ENCODE results near the gene LSG1. TPM values are rescaled to one million over a fixed set of nuclear protein-coding genes. Genes with fewer than 3 reads are reported as not detected.

LSG1 gene
- total RNA-seq, 1 experiment from 2014 or later, result 81.3 TPM

GRCh38 chr3:194658477-194659242 lies 13.3 kb downstream of the LSG1 start:
- DNase-seq (ENCODE audit: low spot score), result no peak
- POLR2A ChIA-PET (ENCODE audit: low non-redundant PET), result no interaction called here
- H3K9me3 ChIP-seq (ENCODE audit: low read depth, low read length, poor library complexity, severe bottlenecking), result no peaks in the 10 kb centered on the region
- H3K4me1 ChIP-seq (ENCODE audit: insufficient read depth, low read length, poor library complexity, severe bottlenecking), result no peaks in the 10 kb centered on the region
- H3K36me3 ChIP-seq (ENCODE audit: insufficient read depth, low read length, poor library complexity, severe bottlenecking), result peaks cover 32% of the 10 kb centered on the region
- CTCF ChIA-PET, result no interaction called here
- H3K27ac ChIP-seq (ENCODE audit: low read depth, low read length, poor library complexity, severe bottlenecking), result no peak overlapping the region
- no peaks in the 10 kb centered on the region for H3K27me3 ChIP-seq (replicated peaks; ENCODE audit: insufficient read depth, low read depth, low read length, poor library complexity)
- TF ChIP-seq EZH2 (IDR thresholded peaks at IDR 0.05; ENCODE audit: borderline replicate concordance, low read depth, low read length, poor library complexity, severe bottlenecking), result no peak
- no peak overlapping the region for H3K4me3 ChIP-seq (ENCODE audit: low read depth, low read length, poor library complexity, severe bottlenecking)
- BruUV-seq (replicated peaks), result no TSS peak
- intact Hi-C loops (cut with micrococcal nuclease; ENCODE audit: unreplicated experiment), result no loop called here

- H3K36me3 ChIP-seq (ENCODE audit: insufficient read depth, low read length, poor library complexity, severe bottlenecking), result peaks cover 40% of the 10 kb centered on the region
- no peak overlapping the region for H3K4me3 ChIP-seq (ENCODE audit: low read depth, low read length, poor library complexity, severe bottlenecking)
- H3K9me3 ChIP-seq (ENCODE audit: low read depth, low read length, poor library complexity, severe bottlenecking), result no peaks in the 10 kb centered on the region
- intact Hi-C loops (cut with micrococcal nuclease; ENCODE audit: unreplicated experiment), result no loop called here
- POLR2A ChIA-PET (ENCODE audit: low non-redundant PET), result no interaction called here
- H3K27me3 ChIP-seq (replicated peaks; ENCODE audit: insufficient read depth, low read depth, low read length, poor library complexity), result no peaks in the 10 kb centered on the region
- no peak for DNase-seq (ENCODE audit: low spot score)
- H3K4me1 ChIP-seq (ENCODE audit: insufficient read depth, low read length, poor library complexity, severe bottlenecking), result no peaks in the 10 kb centered on the region
- TF ChIP-seq CTCF (conservative IDR thresholded peaks at IDR 0.05; ENCODE audit: low read depth, low read length), result no peak
- no peak for TF ChIP-seq EZH2 (IDR thresholded peaks at IDR 0.05; ENCODE audit: borderline replicate concordance, low read depth, low read length, poor library complexity, severe bottlenecking)
- CTCF ChIA-PET, result no interaction called here
- no peak overlapping the region for H3K27ac ChIP-seq (ENCODE audit: low read depth, low read length, poor library complexity, severe bottlenecking)
- BruUV-seq (replicated peaks), result no TSS peak
These were observed 14.6 kb downstream of the LSG1 start for GRCh38 chr3:194657439-194657838.

GRCh38 chr3:194654443-194654842 lies 17.5 kb downstream of the LSG1 start:
- TF ChIP-seq EZH2 (IDR thresholded peaks at IDR 0.05; ENCODE audit: borderline replicate concordance, low read depth, low read length, poor library complexity, severe bottlenecking) (no peak), CTCF (conservative IDR thresholded peaks at IDR 0.05; ENCODE audit: low read depth, low read length) (no peak)
- no TSS peak for BruUV-seq (replicated peaks)
- Histone ChIP-seq H3K27me3 (replicated peaks; ENCODE audit: insufficient read depth, low read depth, low read length, poor library complexity) (no peaks in the 10 kb centered on the region), H3K4me1 (ENCODE audit: insufficient read depth, low read length, poor library complexity, severe bottlenecking) (no peaks in the 10 kb centered on the region), H3K36me3 (ENCODE audit: insufficient read depth, low read length, poor library complexity, severe bottlenecking) (peaks cover 49% of the 10 kb centered on the region), H3K9me3 (ENCODE audit: low read depth, low read length, poor library complexity, severe bottlenecking) (no peaks in the 10 kb centered on the region), H3K4me3 (ENCODE audit: low read depth, low read length, poor library complexity, severe bottlenecking) (no peak overlapping the region), H3K27ac (ENCODE audit: low read depth, low read length, poor library complexity, severe bottlenecking) (no peak overlapping the region)
- intact Hi-C loops (cut with micrococcal nuclease; ENCODE audit: unreplicated experiment), result no loop called here
- CTCF ChIA-PET, result no interaction called here
- DNase-seq (ENCODE audit: low spot score), result no peak
- POLR2A ChIA-PET (ENCODE audit: low non-redundant PET), result no interaction called here

GRCh38 chr3:194647747-194648146 lies 24.2 kb downstream of the LSG1 start:
- DNase-seq (ENCODE audit: low spot score), result no peak
- BruUV-seq (replicated peaks), result no TSS peak
- Histone ChIP-seq H3K9me3 (ENCODE audit: low read depth, low read length, poor library complexity, severe bottlenecking) (no peaks in the 10 kb centered on the region), H3K4me1 (ENCODE audit: insufficient read depth, low read length, poor library complexity, severe bottlenecking) (no peaks in the 10 kb centered on the region), H3K4me3 (ENCODE audit: low read depth, low read length, poor library complexity, severe bottlenecking) (no peak overlapping the region), H3K36me3 (ENCODE audit: insufficient read depth, low read length, poor library complexity, severe bottlenecking) (peaks cover 70% of the 10 kb centered on the region), H3K27me3 (replicated peaks; ENCODE audit: insufficient read depth, low read depth, low read length, poor library complexity) (no peaks in the 10 kb centered on the region), H3K27ac (ENCODE audit: low read depth, low read length, poor library complexity, severe bottlenecking) (no peak overlapping the region)
- POLR2A ChIA-PET (ENCODE audit: low non-redundant PET), result no interaction called here
- CTCF ChIA-PET, result no interaction called here
- intact Hi-C loops (cut with micrococcal nuclease; ENCODE audit: unreplicated experiment), result no loop called here
- no peak for TF ChIP-seq EZH2 (IDR thresholded peaks at IDR 0.05; ENCODE audit: borderline replicate concordance, low read depth, low read length, poor library complexity, severe bottlenecking)
- no peak for TF ChIP-seq CTCF (conservative IDR thresholded peaks at IDR 0.05; ENCODE audit: low read depth, low read length)
